ENCODE data around the gene ABLIM3.

Gene ABLIM3

GRCh38 chr5:149297340-149298025 is 156.2 kb downstream of the ABLIM3 start:
- in situ Hi-C loops (cut with MboI; ENCODE audit: low sequenced_read_pairs) = no loop called here

GRCh38 chr5:149298163-149298562 is 156.9 kb downstream of the ABLIM3 start:
- in situ Hi-C loops (cut with MboI; ENCODE audit: low sequenced_read_pairs) = no loop called here

- in situ Hi-C loops (cut with MboI; ENCODE audit: low sequenced_read_pairs) = no loop called here
Measured at GRCh38 chr5:149298842-149299404, 157.6 kb downstream of the ABLIM3 start.

GRCh38 chr5:149299451-149300054 is 158.3 kb downstream of the ABLIM3 start:
- in situ Hi-C loops (cut with MboI; ENCODE audit: low sequenced_read_pairs) = no loop called here

GRCh38 chr5:149300441-149300840 is 159.1 kb downstream of the ABLIM3 start:
- in situ Hi-C loops (cut with MboI; ENCODE audit: low sequenced_read_pairs) = no loop called here

GRCh38 chr5:149301049-149301743 is 159.9 kb downstream of the ABLIM3 start:
- in situ Hi-C loops (cut with MboI; ENCODE audit: low sequenced_read_pairs) = no loop called here

GRCh38 chr5:149301744-149302380 is 160.6 kb downstream of the ABLIM3 start:
- in situ Hi-C loops (cut with MboI; ENCODE audit: low sequenced_read_pairs) = no loop called here

- in situ Hi-C loops (cut with MboI; ENCODE audit: low sequenced_read_pairs) = no loop called here
Measured at GRCh38 chr5:149302641-149303040, 161.3 kb downstream of the ABLIM3 start.

GRCh38 chr5:149303210-149303609 is 161.9 kb downstream of the ABLIM3 start:
- in situ Hi-C loops (cut with MboI; ENCODE audit: low sequenced_read_pairs) = no loop called here

GRCh38 chr5:149304195-149305078 is 163.1 kb downstream of the ABLIM3 start:
- in situ Hi-C loops (cut with MboI; ENCODE audit: low sequenced_read_pairs) = no loop called here

GRCh38 chr5:149309354-149309753 is 168.1 kb downstream of the ABLIM3 start:
- in situ Hi-C loops (cut with MboI; ENCODE audit: low sequenced_read_pairs) = no loop called here

All from HL-60/S4 treated with phorbol 12-myristate 13-acetate at 8.2 ng/mL for 4 days and 3 days (cell line).